Epithelial cell of esophagus (primary cell): ENCODE measurements around the gene TMEM79.
A peak's percentile ranks its signal among the peaks of the same experiment; 100 is the strongest.

Experiments
- DNase-seq: peaks from one replicate; pipeline ENCODE4 v3.0.0; 2010; ENCODE audit warnings: low read depth
- H3K4me3 ChIP-seq: 2 replicates; pipeline ENCODE4 v1.5.1; 2011; ENCODE audit warnings: mild to moderate bottlenecking, low read length, control low read depth
- CTCF ChIP-seq: IDR thresholded peaks from 2 replicates; pipeline ENCODE4 v1.5.1; 2011; ENCODE audit warnings: low read depth, mild to moderate bottlenecking, low read length, control low read depth, inconsistent platforms; ENCODE audit not compliant: insufficient read depth; ENCODE audit errors: missing control alignments

Gene TMEM79

GRCh38 chr1:156284112-156284511, at the start of gene TMEM79:
Gene TMEM79, plus strand, starts transcription at chr1:156284325. Its CDS starts 902 bp downstream, at chr1:156285227.
- DNase-seq = peak; percentile 88
- TF ChIP-seq CTCF = no peak
- peak within 1 kb of the TSS; percentile 85 for H3K4me3 ChIP-seq

- H3K4me3 ChIP-seq = no peak overlapping the region
- TF ChIP-seq CTCF = no peak
- DNase-seq = no peak
Measured at GRCh38 chr1:156236164-156236563, 48.0 kb upstream of the TMEM79 start.

GRCh38 chr1:156238248-156238647, 45.9 kb upstream of the TMEM79 start:
- no peak for TF ChIP-seq CTCF
- DNase-seq = no peak
- H3K4me3 ChIP-seq = no peak overlapping the region

- peak; percentile 62 for DNase-seq
- no peak overlapping the region for H3K4me3 ChIP-seq
- no peak for TF ChIP-seq CTCF
Measured at GRCh38 chr1:156241311-156241811, 42.8 kb upstream of the TMEM79 start.

- TF ChIP-seq CTCF = no peak
- no peak within 1 kb of the TSS for H3K4me3 ChIP-seq
- no peak for DNase-seq
Measured at GRCh38 chr1:156241926-156242325, 42.2 kb upstream of the TMEM79 start, which contains the start of gene BGLAP. Gene BGLAP, plus strand, starts transcription at chr1:156242184. Its CDS starts 48 bp downstream, at chr1:156242232.

GRCh38 chr1:156242738-156243137, 41.4 kb upstream of the TMEM79 start:
- H3K4me3 ChIP-seq = no peak overlapping the region
- DNase-seq = no peak
- no peak for TF ChIP-seq CTCF

GRCh38 chr1:156244126-156244525, 40.0 kb upstream of the TMEM79 start:
- no peak overlapping the region for H3K4me3 ChIP-seq
- DNase-seq = no peak
- TF ChIP-seq CTCF = no peak
